K562 (cell line): ENCODE data around the gene OR5F1.

ENCODE experiments used
- CHCHD3 ChIP-seq: fragments of 250-450 bp; sonication (Bioruptor Pico); IDR thresholded peaks from 2 replicates; pipeline ENCODE4 v2.1.2; 2022; ENCODE audit warnings: mild to moderate bottlenecking
- EP300 ChIP-seq: IDR thresholded peaks from 2 replicates; pipeline ENCODE4 v1.6.1; 2012; ENCODE audit warnings: low read length, improper control_type of control experiment
- ETV6 ChIP-seq, 3 experiments: fragments of 150-350 bp in 1 of 3; sonication (generic) in 1 of 3; formaldehyde crosslinking in 1 of 3; IDR thresholded peaks; 2 replicates each; pipeline versions ENCODE4 v1.6.1 to v1.8.0; 2014 to 2022; ENCODE audit warnings: borderline replicate concordance in 2 of 3, low read depth in 2 of 3, antibody characterized with exemption in 1 of 3, low read length in 1 of 3, mild to moderate bottlenecking in 1 of 3, missing genetic modification reagents in 1 of 3
- EZH2 ChIP-seq: IDR thresholded peaks from 2 replicates; pipeline ENCODE4 v1.6.1; 2012; ENCODE audit warnings: low read depth, mild to moderate bottlenecking, inconsistent platforms, low read length, borderline replicate concordance
- HDAC6 ChIP-seq: IDR thresholded peaks from 2 replicates; pipeline ENCODE4 v1.6.1; 2012; ENCODE audit warnings: low read depth, mild to moderate bottlenecking, control low read depth, inconsistent platforms, low read length, moderate library complexity
- PHB2 ChIP-seq: fragments of 450-650 bp; IDR thresholded peaks from 2 replicates; pipeline ENCODE4 v1.6.1; 2017; ENCODE audit warnings: low read depth
- ZNF121 ChIP-seq: sonication (generic); formaldehyde crosslinking; conservative IDR thresholded peaks from 2 replicates; pipeline ENCODE4 v1.8.0; 2022; ENCODE audit warnings: missing genetic modification reagents
- ZNF133 ChIP-seq: fragments of 250-450 bp; sonication (Bioruptor Pico); IDR thresholded peaks from 2 replicates; pipeline ENCODE4 v1.4.0; 2020; ENCODE audit warnings: mild to moderate bottlenecking
- TF ChIP-seq, protein P1 (sequence below), 3 experiments: IDR thresholded peaks in 2 of 3; conservative IDR thresholded peaks in 1 of 3; 2 replicates each; pipeline ENCODE4 v1.5.1; 2011 to 2012; ENCODE audit warnings: low read length in 3 of 3, mild to moderate bottlenecking in 3 of 3, control low read depth in 2 of 3, improper control_type of control experiment in 1 of 3, inconsistent platforms in 1 of 3, low read depth in 1 of 3, mixed read lengths in 1 of 3, moderate library complexity in 1 of 3; ENCODE audit not compliant: insufficient read depth in 2 of 3
- TF ChIP-seq, protein P2 (sequence below): fragments of 450-650 bp; IDR thresholded peaks from 2 replicates; pipeline ENCODE4 v1.6.1; 2017; ENCODE audit warnings: antibody characterized with exemption
- TF ChIP-seq, protein P3 (sequence below): fragments of 250-450 bp; sonication (Bioruptor Pico); IDR thresholded peaks from 2 replicates; pipeline ENCODE4 v1.5.0; 2022; ENCODE audit warnings: mild to moderate bottlenecking

DNA sequence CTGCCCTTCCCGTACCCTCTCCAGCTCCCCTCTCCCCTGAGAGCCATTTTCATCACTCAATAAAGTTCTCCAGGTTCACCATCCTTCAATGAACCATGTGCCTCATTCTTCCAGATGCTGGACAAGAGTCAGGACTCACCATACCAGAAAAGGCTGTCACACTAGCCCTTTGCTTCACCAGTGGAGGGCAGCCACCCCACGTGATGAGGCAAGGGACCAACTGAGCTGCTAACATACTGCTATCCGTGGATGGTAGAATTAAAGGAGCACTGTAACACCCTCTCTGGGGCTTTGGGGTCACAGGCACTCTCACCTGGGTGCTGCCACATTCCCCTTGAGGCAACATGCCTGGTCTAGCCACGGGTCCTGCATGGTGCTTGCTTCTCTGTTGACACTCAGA is 45.1 kb downstream of the OR5F1 start:
- TF ChIP-seq, protein P1, sequence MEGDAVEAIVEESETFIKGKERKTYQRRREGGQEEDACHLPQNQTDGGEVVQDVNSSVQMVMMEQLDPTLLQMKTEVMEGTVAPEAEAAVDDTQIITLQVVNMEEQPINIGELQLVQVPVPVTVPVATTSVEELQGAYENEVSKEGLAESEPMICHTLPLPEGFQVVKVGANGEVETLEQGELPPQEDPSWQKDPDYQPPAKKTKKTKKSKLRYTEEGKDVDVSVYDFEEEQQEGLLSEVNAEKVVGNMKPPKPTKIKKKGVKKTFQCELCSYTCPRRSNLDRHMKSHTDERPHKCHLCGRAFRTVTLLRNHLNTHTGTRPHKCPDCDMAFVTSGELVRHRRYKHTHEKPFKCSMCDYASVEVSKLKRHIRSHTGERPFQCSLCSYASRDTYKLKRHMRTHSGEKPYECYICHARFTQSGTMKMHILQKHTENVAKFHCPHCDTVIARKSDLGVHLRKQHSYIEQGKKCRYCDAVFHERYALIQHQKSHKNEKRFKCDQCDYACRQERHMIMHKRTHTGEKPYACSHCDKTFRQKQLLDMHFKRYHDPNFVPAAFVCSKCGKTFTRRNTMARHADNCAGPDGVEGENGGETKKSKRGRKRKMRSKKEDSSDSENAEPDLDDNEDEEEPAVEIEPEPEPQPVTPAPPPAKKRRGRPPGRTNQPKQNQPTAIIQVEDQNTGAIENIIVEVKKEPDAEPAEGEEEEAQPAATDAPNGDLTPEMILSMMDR (IDR thresholded peaks at IDR 0.05 in 2 of 3, conservative IDR thresholded peaks at IDR 0.05 in 1 of 3; ENCODE audit: insufficient read depth in 2 of 3, low read depth in 1 of 3, low read length in 3 of 3), result no peak
- no peak for TF ChIP-seq PHB2
- TF ChIP-seq ZNF121 (CRISPR knock-in tag), result no peak
- TF ChIP-seq ZNF133 (CRISPR knock-in tag), result no peak
- TF ChIP-seq, protein P2, sequence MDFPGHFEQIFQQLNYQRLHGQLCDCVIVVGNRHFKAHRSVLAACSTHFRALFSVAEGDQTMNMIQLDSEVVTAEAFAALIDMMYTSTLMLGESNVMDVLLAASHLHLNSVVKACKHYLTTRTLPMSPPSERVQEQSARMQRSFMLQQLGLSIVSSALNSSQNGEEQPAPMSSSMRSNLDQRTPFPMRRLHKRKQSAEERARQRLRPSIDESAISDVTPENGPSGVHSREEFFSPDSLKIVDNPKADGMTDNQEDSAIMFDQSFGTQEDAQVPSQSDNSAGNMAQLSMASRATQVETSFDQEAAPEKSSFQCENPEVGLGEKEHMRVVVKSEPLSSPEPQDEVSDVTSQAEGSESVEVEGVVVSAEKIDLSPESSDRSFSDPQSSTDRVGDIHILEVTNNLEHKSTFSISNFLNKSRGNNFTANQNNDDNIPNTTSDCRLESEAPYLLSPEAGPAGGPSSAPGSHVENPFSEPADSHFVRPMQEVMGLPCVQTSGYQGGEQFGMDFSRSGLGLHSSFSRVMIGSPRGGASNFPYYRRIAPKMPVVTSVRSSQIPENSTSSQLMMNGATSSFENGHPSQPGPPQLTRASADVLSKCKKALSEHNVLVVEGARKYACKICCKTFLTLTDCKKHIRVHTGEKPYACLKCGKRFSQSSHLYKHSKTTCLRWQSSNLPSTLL, result no peak
- TF ChIP-seq EZH2, result no peak
- no peak for TF ChIP-seq HDAC6
- no peak for TF ChIP-seq EP300
- TF ChIP-seq, protein P3, sequence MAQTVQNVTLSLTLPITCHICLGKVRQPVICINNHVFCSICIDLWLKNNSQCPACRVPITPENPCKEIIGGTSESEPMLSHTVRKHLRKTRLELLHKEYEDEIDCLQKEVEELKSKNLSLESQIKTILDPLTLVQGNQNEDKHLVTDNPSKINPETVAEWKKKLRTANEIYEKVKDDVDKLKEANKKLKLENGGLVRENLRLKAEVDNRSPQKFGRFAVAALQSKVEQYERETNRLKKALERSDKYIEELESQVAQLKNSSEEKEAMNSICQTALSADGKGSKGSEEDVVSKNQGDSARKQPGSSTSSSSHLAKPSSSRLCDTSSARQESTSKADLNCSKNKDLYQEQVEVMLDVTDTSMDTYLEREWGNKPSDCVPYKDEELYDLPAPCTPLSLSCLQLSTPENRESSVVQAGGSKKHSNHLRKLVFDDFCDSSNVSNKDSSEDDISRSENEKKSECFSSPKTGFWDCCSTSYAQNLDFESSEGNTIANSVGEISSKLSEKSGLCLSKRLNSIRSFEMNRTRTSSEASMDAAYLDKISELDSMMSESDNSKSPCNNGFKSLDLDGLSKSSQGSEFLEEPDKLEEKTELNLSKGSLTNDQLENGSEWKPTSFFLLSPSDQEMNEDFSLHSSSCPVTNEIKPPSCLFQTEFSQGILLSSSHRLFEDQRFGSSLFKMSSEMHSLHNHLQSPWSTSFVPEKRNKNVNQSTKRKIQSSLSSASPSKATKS, result no peak
- no peak for TF ChIP-seq ETV6 (IDR thresholded peaks at IDR 0.05; ENCODE audit: borderline replicate concordance in 1 of 2, low read depth in 2 of 2, low read length in 1 of 2)
- no peak for TF ChIP-seq ETV6 (CRISPR knock-in tag; IDR thresholded peaks at IDR 0.05; ENCODE audit: borderline replicate concordance)
- TF ChIP-seq CHCHD3, result no peak
